Midbrain (tissue), 1 donor: ENCODE measurements around the gene PDHX.
"Not testable (repeated sequence)": the region's sequence is repeated elsewhere in the genome, so short reads cannot be mapped to it uniquely, and the experiment has no call there.

Source experiments
- DNase-seq: peaks from one replicate; lab custom pipeline; 2025; lab: John Stamatoyannopoulos, UW

PDHX gene

GRCh38 chr11:34911676-34912075 lies 4.7 kb upstream of the PDHX start:
- no peak for DNase-seq

GRCh38 chr11:34913556-34913955 lies 2.9 kb upstream of the PDHX start:
- not testable (repeated sequence) for DNase-seq

- peak; percentile 48 for DNase-seq
Observed at GRCh38 chr11:34915136-34916014, 1.0 kb upstream of the PDHX start.

- no peak for DNase-seq
Observed at GRCh38 chr11:34916843-34917770, 689 bp downstream of the PDHX start.

GRCh38 chr11:34921156-34921555 lies 4.7 kb downstream of the PDHX start:
- DNase-seq = no peak

- peak; percentile 1 for DNase-seq
Observed at GRCh38 chr11:34924714-34925113, 8.3 kb downstream of the PDHX start.

GRCh38 chr11:34926101-34926830 lies 9.8 kb downstream of the PDHX start:
- DNase-seq = peak; percentile 51

- no peak for DNase-seq
Observed at GRCh38 chr11:34926831-34927132, 10.4 kb downstream of the PDHX start.

- DNase-seq = no peak
Observed at GRCh38 chr11:34928268-34928959, 12.0 kb downstream of the PDHX start.

- DNase-seq = no peak
Observed at GRCh38 chr11:34928960-34929680, 12.7 kb downstream of the PDHX start.

GRCh38 chr11:34929794-34930763 lies 13.7 kb downstream of the PDHX start:
- DNase-seq = no peak

GRCh38 chr11:34936945-34937629 lies 20.7 kb downstream of the PDHX start:
- DNase-seq = no peak

GRCh38 chr11:34938611-34939010 lies 22.2 kb downstream of the PDHX start:
- DNase-seq = no peak

- no peak for DNase-seq
Observed at GRCh38 chr11:34940026-34940677, 23.7 kb downstream of the PDHX start.

GRCh38 chr11:34941688-34942087 lies 25.3 kb downstream of the PDHX start:
- no peak for DNase-seq

- no peak for DNase-seq
Observed at GRCh38 chr11:34944692-34945091, 28.3 kb downstream of the PDHX start.

- no peak for DNase-seq
Observed at GRCh38 chr11:34948696-34949095, 32.3 kb downstream of the PDHX start.

GRCh38 chr11:34953955-34954354 lies 37.5 kb downstream of the PDHX start:
- DNase-seq = no peak

GRCh38 chr11:34957206-34957605 lies 40.8 kb downstream of the PDHX start:
- DNase-seq = no peak
